ENCODE data around the gene PTTG1IP.

PTTG1IP gene

DNA sequence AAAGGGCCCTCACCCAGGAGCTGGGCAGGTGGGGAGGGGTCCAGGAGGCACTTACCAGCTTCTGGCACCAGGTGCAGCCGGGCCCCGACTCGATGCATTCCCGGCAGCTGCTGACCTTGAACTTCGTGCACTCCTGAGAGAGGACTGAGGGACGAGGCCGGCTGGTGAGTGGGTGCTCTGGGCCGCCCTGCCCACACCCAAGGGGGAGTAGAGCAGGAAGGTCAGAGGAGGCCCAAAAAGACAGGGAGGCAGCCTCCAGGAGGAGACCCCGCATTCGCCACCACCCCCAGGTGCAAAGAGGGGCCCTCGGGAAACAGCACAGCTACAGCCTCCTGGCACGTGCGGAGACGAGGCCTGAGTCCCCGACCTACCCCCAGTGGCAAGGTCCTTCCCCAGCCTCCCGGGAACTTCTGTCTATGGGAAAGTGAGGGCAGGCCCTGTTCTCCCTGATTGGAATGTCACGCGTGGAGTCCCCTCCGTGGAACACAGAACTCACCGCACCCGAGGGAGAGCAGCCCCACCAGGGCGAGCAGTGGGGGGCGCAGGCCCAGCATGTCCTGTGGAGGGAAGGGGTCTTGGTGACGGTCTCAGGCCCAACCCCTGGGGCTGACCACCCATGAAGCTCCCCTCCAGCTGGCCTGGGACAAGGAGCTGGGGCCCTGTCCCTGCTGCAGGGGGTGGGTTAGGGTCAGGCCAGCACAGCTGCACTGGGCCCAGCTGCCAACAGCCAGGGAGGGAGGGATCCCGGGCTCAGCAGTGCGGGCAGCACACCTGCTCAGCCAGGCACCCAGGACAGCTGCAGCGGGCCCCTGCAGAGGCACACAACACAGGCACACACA lies 37.0 kb upstream of the PTTG1IP start:
- DNase-seq (ENCODE audit: low read depth): no peak
- TF ChIP-seq, protein P1, sequence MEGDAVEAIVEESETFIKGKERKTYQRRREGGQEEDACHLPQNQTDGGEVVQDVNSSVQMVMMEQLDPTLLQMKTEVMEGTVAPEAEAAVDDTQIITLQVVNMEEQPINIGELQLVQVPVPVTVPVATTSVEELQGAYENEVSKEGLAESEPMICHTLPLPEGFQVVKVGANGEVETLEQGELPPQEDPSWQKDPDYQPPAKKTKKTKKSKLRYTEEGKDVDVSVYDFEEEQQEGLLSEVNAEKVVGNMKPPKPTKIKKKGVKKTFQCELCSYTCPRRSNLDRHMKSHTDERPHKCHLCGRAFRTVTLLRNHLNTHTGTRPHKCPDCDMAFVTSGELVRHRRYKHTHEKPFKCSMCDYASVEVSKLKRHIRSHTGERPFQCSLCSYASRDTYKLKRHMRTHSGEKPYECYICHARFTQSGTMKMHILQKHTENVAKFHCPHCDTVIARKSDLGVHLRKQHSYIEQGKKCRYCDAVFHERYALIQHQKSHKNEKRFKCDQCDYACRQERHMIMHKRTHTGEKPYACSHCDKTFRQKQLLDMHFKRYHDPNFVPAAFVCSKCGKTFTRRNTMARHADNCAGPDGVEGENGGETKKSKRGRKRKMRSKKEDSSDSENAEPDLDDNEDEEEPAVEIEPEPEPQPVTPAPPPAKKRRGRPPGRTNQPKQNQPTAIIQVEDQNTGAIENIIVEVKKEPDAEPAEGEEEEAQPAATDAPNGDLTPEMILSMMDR (IDR thresholded peaks at IDR 0.05; ENCODE audit: low read depth, low read length): no peak
- no peak for TF ChIP-seq MYC (IDR thresholded peaks at IDR 0.05; ENCODE audit: low read depth, low read length)
- no peak for TF ChIP-seq POLR2A (IDR thresholded peaks at IDR 0.05; ENCODE audit: extremely low read depth, insufficient read length)
- TF ChIP-seq, protein P2, sequence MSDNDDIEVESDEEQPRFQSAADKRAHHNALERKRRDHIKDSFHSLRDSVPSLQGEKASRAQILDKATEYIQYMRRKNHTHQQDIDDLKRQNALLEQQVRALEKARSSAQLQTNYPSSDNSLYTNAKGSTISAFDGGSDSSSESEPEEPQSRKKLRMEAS (IDR thresholded peaks at IDR 0.05; ENCODE audit: low read depth, low read length): no peak
- H3K4me3 ChIP-seq (ENCODE audit: low read depth, low read length): no peak overlapping the region

DNA sequence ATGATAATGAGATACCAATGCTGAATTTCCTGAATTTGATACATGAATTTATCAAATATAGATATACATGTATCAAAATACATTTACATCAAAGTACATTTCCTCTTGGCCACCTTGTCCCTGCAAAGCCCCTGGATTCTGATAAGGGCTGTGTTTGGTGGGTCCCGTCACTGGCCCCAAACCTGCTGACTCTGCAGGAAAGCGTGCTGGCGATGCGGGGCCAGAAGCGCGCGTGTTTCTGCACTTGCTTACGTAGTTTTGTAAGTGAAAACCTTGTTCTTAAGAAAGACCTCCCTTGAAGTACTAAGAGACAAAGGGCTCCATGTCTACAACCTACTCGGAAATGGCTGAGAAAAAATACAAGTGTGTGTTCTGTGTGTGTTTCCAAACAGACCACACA lies 36.2 kb upstream of the PTTG1IP start:
- TF ChIP-seq, protein P2 (IDR thresholded peaks at IDR 0.05; ENCODE audit: low read depth, low read length): no peak
- TF ChIP-seq POLR2A (IDR thresholded peaks at IDR 0.05; ENCODE audit: extremely low read depth, insufficient read length) (no peak), MYC (IDR thresholded peaks at IDR 0.05; ENCODE audit: low read depth, low read length) (no peak)
- TF ChIP-seq, protein P1 (IDR thresholded peaks at IDR 0.05; ENCODE audit: low read depth, low read length): no peak
- no peak for DNase-seq (ENCODE audit: low read depth)
- no peak overlapping the region for H3K4me3 ChIP-seq (ENCODE audit: low read depth, low read length)

DNA sequence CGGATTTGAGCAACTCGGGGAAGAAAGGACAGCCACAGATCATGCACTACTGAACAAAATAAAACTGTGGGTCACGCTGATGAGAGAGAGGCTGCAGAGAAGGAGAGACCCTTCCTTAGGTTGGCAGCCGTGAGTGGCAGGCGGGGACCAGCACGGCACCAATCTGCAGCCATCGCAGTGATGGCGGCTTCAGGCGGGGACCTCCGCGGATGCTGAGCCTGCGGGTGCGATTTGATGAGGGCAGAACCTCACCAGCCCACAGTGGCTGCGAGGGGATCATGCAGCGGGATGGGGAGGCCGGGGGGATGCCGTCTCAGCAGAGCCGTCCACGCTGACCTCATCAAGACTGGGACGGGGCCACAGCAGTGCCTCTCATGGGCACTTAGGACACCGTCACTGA lies 35.4 kb upstream of the PTTG1IP start:
- DNase-seq (ENCODE audit: low read depth): no peak

DNA sequence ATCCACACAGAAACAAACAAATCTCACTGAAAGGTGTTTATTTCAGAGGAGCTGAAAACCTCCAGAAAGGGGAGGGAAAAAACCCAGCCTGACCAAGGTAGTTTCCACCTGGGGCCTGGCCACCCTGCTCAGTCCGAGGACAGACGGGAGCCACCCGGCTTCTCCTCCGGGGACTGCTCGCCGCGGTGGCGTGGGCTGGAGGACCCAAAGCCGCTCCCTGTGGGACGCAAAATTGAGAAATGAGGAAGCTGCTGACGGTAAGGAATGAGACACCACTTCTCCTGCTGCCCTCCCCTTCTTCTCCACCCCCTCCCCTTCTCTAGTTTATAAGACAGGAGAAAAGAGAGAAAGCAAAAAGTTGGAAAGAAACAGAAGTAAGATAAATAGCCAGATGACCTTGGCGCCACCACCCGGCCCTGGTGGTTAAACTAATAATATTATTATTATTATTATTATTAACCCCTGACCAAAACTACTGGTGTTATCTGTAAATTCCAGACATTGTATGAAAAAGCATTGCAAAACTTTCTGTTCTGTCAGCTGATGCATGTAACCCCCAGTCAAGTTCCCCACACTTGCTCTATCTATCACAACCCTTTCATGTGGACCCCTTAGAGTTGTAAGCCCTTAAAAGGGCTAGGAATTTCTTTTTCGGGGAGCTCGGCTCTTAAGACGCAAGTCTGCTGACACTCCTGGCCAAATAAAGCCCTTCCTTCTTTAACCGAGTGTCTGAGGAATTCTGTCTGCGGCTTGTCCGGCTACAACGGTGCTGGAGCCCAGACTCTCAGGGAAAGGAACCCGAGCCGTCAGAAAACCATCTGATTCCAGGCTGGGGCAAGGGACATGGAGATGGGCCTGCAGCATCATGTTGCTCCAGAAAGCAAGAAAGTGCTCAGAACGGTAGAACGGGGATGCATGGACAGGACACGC lies 34.7 kb upstream of the PTTG1IP start:
- peak overlapping the region; percentile 25 for H3K4me3 ChIP-seq (ENCODE audit: low read depth, low read length)
- TF ChIP-seq, protein P2 (IDR thresholded peaks at IDR 0.05; ENCODE audit: low read depth, low read length): no peak
- TF ChIP-seq MYC (IDR thresholded peaks at IDR 0.05; ENCODE audit: low read depth, low read length) (no peak), POLR2A (IDR thresholded peaks at IDR 0.05; ENCODE audit: extremely low read depth, insufficient read length) (no peak)
- TF ChIP-seq, protein P1 (IDR thresholded peaks at IDR 0.05; ENCODE audit: low read depth, low read length): no peak
- DNase-seq (ENCODE audit: low read depth): peak; percentile 89

More for the DNA sequence above, 35.4 kb upstream of the PTTG1IP start:
- TF ChIP-seq, protein P2 (IDR thresholded peaks at IDR 0.05; ENCODE audit: low read depth, low read length): no peak
- TF ChIP-seq, protein P1 (IDR thresholded peaks at IDR 0.05; ENCODE audit: low read depth, low read length): no peak
- TF ChIP-seq POLR2A (IDR thresholded peaks at IDR 0.05; ENCODE audit: extremely low read depth, insufficient read length): no peak
- no peak for TF ChIP-seq MYC (IDR thresholded peaks at IDR 0.05; ENCODE audit: low read depth, low read length)
- H3K4me3 ChIP-seq (ENCODE audit: low read depth, low read length): no peak overlapping the region

DNA sequence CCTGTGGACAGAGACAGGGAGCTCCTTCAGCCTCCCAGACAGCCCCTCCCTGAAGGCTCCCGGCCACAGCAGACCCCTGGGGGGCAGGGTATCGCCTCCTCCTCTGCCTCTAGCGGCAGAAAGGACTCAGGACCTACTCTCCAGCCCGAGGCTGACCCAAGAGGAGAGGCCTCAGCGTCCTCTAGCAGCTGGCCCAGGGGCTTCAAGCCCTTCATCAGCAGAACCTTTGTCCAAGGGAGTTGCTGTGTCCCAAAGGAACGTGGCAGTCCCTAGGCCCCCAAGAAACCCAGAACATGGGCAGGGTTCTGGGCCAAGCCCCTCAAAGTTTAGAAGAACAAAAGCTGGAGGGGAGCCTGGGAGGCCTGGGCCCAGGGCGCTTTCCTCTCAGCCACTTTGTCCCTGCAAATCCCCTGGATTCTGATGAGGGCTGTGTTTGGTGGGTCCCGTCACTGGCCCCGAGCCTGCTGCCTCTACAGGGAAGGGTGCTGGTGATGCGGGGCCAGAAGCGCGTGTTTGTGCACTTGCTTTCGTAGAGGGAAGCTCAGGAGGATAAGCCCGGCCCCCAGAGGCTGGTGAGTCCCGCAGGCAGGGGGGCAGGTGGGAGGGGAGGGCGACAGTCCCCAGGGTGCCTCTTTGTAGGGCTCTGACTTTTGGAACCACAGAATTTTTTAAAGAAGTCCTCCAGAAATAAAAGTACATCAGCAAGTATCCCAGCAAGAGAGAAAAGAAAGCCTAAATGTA lies 33.9 kb upstream of the PTTG1IP start:
- DNase-seq (ENCODE audit: low read depth): peak; percentile 77
- H3K4me3 ChIP-seq (ENCODE audit: low read depth, low read length): peak overlapping the region; percentile 25
- no peak for TF ChIP-seq MYC (IDR thresholded peaks at IDR 0.05; ENCODE audit: low read depth, low read length)
- TF ChIP-seq, protein P1 (IDR thresholded peaks at IDR 0.05; ENCODE audit: low read depth, low read length): no peak
